HG03159 (cell line): ENCODE measurements around the gene PYGM.
"Not testable (repeated sequence)": the region's sequence is repeated elsewhere in the genome, so short reads cannot be mapped to it uniquely, and the experiment has no call there.

Experiments
- ATAC-seq: cut with Tn5 transposase; IDR thresholded peaks from one replicate; pipeline ENCODE4 v1.9.1; 2021; ENCODE audit warnings: mild to moderate bottlenecking, moderate library complexity; ENCODE audit not compliant: unreplicated experiment

The PYGM gene

GRCh38 chr11:64718780-64719124 is 41.0 kb downstream of the PYGM start:
- ATAC-seq: no peak

DNA sequence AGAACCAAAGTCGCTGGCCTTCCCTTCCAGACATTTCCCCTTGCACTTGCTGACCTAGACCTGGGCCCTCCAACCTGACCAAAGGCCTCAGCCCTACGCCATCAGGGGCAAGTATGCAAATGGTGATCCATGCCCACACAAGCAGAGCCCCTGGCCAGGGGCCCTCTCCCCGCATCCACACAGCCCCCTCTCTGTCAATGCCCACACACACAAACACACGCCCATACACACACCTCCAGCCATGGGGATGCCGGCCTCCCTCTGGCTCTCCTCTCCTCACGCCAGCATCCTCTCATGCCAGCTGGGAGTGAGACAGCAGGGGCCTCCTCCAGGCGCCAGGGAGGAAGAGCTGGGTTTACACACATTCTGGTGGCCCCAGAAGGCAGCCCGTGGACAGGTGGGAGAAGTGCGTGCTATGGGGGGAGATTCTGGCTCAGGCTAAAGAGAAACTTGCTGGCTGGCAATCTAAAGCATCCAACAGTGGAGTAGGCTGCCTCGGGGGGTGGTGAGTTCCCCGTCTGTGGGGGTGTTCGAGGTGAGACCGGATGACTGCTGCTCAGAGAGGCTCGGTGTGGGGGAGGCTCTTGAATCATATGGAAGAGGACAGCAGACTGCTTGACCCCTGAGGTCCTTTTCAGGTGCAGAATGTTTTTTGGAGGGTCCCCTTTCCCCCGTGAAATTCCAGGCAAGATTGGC is 41.5 kb downstream of the PYGM start:
- ATAC-seq: no peak

GRCh38 chr11:64717268-64717578 is 42.6 kb downstream of the PYGM start:
- no peak for ATAC-seq

DNA sequence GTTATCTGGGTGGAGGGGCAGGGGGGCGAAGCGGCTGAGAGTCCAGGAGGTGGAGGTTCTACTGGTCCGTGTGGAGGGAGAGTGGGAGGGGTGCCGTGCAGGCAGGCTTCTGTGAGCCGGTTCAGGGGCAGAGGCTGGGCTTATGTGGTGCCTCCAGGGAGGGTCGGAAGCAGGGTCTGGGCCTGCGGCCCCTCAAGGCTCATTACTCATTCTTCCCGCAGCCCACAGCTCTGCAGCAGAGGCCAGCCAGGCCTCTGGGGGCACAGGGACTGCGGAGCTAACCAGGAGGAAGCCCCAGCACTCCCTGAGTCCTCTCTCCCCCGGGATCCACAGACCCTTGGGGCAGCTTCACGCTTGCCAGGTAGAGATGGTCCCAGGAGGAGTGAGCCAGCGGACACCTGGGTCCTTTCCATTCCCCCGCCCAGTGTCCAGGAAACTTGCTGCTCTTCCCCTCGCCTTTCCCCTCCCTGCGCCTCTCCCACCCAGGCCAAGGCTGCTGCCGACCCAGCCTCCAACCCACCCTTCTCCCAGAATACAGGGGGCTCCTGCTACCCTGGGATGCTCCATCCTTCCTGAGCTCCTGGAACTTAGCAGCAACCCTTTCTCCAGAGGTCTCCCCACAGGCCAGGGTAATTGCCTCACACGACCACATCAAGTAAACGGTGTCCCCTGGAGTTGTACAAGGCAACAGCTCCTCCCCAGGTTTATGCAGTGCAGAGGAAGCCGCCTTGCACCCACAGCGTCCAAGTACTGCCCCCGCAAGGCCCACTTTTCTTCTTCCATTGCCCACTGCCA is 43.1 kb downstream of the PYGM start:
- no peak for ATAC-seq

DNA sequence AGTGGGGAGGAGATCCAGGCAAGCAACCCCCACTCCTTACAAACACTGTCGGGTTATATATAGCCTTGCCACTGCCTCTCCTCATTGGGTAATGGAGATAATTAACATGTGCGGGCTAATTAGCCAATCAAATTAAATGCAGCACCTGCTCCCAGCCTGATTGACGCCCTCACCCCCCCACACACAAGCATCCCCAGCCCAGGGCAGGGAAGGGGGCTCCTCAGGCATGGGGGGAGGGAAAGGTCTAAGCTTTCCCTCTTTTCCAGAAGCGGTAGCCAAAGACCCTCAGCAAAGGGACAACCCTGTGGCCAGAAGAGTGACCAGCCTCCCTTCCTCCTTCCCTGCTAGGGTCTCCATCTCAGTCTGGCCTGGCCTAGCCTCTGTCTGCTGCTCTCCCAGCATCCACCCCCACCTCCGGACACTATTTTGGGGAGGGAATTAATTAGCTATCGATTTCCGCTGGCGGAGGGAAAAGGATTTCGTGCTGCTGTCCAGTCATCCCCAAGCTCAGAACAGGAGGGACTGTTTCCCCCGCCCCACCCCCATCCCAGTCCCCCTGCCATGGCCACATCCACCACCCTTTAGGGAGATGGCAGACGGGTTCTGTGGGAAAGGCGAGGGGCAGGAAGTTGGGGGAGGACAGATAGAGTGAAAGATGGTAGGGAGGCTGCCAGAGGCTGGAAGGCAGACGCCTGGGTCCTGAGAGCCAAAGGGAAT is 43.9 kb downstream of the PYGM start:
- ATAC-seq: no peak

DNA sequence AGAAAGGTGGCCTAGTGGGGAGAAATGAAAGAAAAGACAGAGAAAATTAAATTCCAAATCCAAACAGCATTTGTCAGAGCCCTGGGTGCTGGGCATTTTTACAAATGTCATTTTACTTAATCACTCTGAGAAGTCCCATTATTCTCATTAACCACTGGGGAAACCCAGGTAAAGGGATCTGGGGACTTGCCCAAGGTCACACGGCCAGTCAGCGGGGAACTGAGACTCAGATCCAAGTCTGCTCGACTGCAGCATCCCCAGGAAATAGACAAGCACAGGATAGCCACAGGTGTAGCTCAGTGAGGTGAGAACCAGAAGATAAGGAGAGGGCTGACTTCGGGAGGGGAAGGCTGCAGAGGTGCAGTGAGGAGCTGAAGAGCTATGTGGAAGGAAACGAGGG is 44.7 kb downstream of the PYGM start:
- no peak for ATAC-seq

DNA sequence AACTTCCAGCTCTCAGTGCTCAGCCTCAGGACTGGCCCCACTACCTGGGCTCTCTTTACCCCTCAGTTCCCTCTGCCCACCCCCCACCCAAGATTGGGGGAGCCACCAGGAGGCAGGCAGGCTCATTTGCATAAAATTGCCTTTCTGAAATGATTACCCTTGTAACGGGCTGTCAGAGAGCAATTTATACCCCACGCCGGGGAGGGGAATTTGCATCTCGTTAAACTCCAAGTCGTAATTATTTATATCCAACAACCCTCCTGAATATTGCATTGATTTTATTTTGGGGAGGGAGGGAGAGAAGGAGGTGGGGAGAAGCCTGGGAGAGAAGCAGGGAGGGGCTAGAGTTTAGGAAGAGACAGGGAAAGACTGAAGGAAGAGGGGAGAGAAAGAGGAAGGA is 45.1 kb downstream of the PYGM start:
- no peak for ATAC-seq

GRCh38 chr11:64713781-64714363 is 45.9 kb downstream of the PYGM start:
- ATAC-seq: no peak

- no peak for ATAC-seq
Observed at GRCh38 chr11:64713016-64713707, 46.6 kb downstream of the PYGM start.

DNA sequence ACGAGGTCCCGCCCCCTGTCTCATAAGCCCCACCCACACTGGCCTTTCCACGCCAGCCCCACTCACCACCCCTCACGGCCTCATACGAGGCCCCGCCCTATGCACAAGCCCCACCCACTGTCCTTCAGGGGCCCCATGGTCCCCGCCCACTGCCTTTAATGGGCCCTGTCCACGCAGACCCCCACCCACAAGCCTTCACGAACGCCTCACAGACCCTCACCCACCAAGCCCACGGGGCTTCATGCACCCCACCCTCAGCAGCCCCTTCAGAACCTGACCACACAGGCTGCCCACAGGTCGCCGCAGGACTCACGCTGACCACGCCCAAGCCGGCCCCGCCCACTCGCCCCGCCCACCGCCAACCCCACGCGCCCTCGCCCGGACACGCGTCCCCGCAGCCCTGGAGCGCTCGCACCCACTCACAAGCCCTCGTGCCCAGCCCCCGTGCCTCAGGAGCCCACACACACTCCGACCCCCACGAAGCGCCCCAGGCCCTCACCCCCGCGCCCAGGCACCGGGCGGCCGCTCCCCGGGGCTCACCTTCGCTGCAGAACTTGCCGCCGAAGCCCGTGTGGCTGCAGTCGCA is 47.3 kb downstream of the PYGM start:
- ATAC-seq: no peak

DNA sequence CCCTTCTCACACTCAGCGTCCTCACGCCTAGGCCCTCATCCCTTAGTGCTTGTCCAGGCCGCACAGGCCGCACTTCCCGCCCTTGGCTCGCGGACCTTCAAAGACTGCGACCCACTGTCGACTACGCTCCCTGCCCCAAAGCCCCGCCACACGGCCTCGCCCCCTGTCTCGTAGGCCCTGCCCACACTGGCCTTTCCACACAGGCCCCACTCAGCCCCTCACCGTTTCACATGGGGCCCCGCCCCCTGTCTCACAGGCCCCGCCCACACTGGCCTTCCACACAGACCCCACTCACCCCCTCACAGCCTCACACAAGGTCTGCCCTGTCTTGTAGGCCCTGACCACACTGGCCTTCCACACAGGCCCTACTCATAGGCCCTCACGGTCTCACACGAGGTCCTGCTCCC is 47.8 kb downstream of the PYGM start:
- no peak for ATAC-seq

DNA sequence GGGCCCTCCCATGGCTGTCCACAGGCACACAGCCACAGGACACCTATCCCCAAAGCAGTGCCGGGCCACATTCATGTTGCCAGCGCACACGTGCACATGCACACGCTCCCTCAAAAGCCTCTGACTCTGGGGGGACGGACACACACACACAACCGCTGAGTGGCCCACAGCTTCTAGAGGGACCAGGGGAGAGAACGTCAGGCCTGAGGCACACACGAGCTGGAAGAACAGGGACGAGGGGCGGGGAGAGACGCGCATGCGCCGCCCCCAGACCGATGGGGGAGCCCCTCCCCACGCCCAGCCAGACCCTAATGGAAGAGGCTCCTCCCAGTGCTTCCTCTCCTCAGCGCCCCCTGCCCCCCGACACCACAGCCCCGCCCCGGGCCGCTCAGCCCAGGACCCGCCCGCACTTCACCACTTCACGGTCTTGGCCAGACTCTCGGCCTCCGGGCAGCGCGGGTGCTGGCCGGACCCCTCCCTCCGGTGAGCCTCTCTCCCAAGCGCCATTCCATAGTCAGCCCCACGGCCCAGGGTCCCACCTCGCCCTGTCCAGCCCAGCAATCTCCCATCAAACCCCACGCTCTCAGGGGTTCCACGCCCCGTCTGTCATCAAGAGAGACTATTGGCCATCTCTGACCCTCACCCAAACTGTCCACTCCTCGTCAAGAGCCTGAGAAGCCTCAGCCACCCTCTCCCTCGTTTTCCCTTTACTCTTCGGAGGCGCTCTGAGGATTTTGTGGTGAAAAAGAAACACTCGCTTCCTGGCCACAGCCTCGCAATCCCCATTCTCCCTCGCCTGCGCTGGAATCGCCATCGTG is 48.4 kb downstream of the PYGM start:
- no peak for ATAC-seq

DNA sequence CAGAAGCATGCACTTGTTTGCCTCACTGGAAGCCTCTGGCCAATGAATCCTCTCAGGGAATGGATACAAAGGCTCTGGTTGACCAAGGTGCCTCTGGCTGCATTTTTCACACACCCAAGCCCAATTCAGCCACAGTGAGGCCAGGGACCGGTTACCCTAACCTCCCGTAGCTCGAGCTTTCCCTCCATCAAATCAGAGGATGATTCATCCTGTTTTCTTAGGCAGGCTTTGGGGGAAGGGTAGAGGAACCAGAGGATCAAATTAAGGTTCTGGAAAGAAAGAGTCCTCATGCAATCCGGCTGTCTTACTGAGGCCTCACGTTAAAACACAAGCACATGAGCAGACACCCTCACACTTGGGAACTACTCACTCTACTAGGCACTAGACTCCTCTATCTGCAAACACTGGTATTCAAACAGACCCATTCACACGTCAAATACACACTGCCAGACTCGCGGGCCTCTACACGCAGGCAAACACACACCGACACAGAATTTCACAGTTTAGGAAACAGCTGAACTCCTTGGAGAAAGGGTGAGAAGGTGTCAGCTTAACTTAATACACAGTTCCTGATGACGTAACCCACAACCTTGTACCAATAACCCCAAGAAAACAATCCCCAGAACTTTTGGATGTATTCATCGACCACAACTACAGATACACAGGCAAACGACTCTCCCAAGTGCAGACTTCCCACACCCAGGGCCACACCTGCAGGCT is 49.2 kb downstream of the PYGM start:
- no peak for ATAC-seq

DNA sequence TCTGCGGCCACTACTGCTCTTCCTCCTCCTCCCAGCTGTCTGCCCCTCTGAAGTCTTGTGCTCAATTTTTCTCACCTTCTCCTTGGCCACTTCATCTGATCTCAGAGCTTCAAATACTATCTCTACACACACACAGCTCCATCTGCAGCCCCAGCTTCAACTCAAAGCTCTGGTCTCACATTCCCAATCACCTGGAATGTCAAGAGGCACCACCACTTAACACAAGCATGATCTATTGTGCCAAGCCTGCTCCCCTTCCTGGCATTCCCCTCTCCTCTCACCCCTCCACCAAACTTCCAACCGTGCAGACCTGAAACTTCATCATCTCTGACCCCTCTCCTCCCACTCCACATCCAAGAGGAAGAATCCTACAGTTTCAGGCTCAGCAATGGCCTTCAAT is 54.3 kb downstream of the PYGM start:
- no peak for ATAC-seq

GRCh38 chr11:64703048-64703447 is 56.7 kb downstream of the PYGM start:
- no peak for ATAC-seq

DNA sequence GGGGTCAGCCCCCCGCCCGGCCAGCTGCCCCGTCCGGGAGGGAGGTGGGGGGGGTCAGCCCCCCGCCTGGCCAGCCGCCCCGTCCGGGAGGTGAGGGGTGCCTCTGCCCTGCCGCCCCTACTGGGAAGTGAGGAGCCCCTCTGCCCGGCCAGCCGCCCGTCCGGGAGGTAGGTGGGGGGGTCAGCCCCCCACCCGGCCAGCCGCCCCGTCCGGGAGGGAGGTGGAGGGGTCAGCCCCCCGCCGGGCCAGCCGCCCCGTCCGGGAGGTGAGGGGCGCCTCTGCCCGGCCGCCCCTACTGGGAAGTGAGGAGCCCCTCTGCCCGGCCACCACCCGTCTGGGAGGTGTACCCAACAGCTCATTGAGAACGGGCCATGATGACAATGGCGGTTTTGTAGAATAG is 57.8 kb downstream of the PYGM start:
- not testable (repeated sequence) for ATAC-seq

DNA sequence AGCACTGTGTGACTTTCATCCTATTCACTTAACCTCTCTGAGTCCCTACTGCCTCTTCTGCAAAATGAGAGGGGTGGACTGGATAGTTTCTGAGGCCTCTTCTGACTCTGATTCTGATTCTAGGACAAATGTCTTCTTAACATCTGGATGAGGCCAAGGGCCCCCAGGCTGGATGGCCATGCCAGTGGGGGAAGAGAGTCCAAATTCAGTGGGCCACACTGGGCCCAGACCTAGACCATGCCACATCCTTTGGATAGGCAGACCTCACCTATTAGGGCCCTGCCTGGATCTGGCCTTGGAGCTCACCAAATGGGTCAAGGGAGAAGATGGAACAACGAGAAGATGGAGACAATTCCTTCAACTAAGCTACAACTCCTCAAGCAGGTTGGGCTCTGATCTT is 61.3 kb downstream of the PYGM start:
- ATAC-seq: no peak

GRCh38 chr11:64697663-64698375 is 62.0 kb downstream of the PYGM start:
- ATAC-seq: no peak
